Peyer's patch (tissue), 4 donors: ENCODE results near the gene EFNB2.

ENCODE experiments used
- POLR2A ChIP-seq, 2 donors: fragments of 450-650 bp; IDR thresholded peaks; one replicate each; pipeline ENCODE4 v1.5.1; 2017; ENCODE audit warnings: antibody characterized with exemption in 2 of 2, mild to moderate bottlenecking in 2 of 2, moderate library complexity in 2 of 2
- TF ChIP-seq, protein P1 (sequence below), 6 experiments: fragments of 450-650 bp in 4 of 6; fragments of 200-600 bp in 2 of 6; sonication (generic) in 1 of 6; IDR thresholded peaks; one replicate each; pipeline ENCODE4 v1.5.1; 2017 to 2019; ENCODE audit warnings: antibody characterized with exemption in 6 of 6, mild to moderate bottlenecking in 3 of 6, moderate library complexity in 1 of 6

DNA sequence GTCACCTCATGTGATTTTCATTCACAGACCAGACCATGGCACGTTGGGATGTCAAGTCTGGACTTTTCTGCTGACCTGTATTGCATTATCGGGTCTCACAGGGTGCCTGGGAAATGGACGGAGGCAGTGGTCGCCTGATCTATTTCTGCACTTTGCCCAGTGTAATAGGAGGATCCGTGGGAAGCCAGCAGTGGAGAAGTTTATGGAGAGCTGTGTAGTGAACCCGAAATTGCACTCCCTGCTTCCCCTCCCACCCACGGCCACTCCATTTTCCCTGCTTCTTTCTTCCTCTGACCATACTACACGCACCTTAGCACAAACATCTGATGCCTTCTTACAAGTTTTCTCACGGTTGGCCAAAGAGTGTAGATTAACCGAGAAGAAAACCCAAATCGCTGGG lies 16.9 kb downstream of the EFNB2 start:
- TF ChIP-seq, protein P1, sequence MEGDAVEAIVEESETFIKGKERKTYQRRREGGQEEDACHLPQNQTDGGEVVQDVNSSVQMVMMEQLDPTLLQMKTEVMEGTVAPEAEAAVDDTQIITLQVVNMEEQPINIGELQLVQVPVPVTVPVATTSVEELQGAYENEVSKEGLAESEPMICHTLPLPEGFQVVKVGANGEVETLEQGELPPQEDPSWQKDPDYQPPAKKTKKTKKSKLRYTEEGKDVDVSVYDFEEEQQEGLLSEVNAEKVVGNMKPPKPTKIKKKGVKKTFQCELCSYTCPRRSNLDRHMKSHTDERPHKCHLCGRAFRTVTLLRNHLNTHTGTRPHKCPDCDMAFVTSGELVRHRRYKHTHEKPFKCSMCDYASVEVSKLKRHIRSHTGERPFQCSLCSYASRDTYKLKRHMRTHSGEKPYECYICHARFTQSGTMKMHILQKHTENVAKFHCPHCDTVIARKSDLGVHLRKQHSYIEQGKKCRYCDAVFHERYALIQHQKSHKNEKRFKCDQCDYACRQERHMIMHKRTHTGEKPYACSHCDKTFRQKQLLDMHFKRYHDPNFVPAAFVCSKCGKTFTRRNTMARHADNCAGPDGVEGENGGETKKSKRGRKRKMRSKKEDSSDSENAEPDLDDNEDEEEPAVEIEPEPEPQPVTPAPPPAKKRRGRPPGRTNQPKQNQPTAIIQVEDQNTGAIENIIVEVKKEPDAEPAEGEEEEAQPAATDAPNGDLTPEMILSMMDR (IDR thresholded peaks at IDR 0.05) = no peak
- no peak for TF ChIP-seq POLR2A (IDR thresholded peaks at IDR 0.05)
